ENCODE data around the gene ZDHHC13. TPM values are rescaled to one million over a fixed set of nuclear protein-coding genes. Genes with fewer than 3 reads are reported as not detected.

Gene ZDHHC13
- total and polyA plus RNA-seq, 2 of the 4 experiments (the other 2 are of a cell fraction), result 7.2 to 15.1 TPM

DNA sequence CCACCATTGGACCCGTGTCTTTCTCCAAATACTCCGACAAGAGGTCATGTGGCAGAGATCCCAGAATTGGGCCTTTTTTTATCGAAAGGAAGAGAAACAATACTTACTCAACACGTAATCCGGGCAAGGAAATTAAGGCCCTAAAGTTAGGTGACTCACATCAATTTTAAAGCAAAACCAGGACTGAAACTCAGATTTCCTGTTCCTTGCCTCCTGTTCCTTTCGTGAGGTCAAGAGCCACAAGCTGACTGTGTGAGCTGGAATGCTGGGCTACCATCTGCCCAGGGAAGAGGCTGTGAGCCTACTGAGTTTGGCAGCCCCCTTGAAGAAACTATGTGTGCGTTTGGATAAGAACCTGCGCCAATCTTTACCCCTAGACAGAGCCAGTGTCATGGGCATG is 29.3 kb upstream of the ZDHHC13 start:
- CTCF ChIA-PET, result interaction anchor here (0.6 to 2.1 kb wide), 2 partner anchors 10 to 464 kb away, joined by 4 to 8 read pairs; no protein-coding TSS in a partner anchor
- no peak overlapping the region for H3K18ac ChIP-seq (ENCODE audit: low read depth, low read length)
- H3K23ac ChIP-seq (ENCODE audit: low read depth, low read length), result no peak overlapping the region
- no peak overlapping the region for H3K4me3 ChIP-seq (ENCODE audit: insufficient read depth, low read depth, low read length)
- H3K9me1 ChIP-seq (ENCODE audit: insufficient read depth, low read length), result no peaks in the 10 kb centered on the region
- no peak overlapping the region for H2BK15ac ChIP-seq (ENCODE audit: low read depth, low read length)
- no peaks in the 10 kb centered on the region for H3K4me1 ChIP-seq (ENCODE audit: control insufficient read depth, insufficient read depth, low read length)
- no peak overlapping the region for H2BK20ac ChIP-seq (ENCODE audit: low read depth, low read length)
- H3K56ac ChIP-seq (ENCODE audit: extremely low read depth, insufficient read depth, low read length), result no peak overlapping the region
- no peak overlapping the region for H2AK5ac ChIP-seq (ENCODE audit: low read depth, low read length)
- no peaks in the 10 kb centered on the region for H3K79me1 ChIP-seq (ENCODE audit: low read depth in 1 of 2, low read length in 2 of 2)
- no peak overlapping the region for H3K14ac ChIP-seq (replicated peaks; ENCODE audit: low read depth, low read length)
- no peak overlapping the region for H2BK5ac ChIP-seq (ENCODE audit: low read depth, low read length, poor library complexity, severe bottlenecking)
- H3K36me3 ChIP-seq (ENCODE audit: control insufficient read depth, insufficient read depth, low read length), result no peaks in the 10 kb centered on the region
- H4K20me1 ChIP-seq (ENCODE audit: insufficient read depth, low read length), result no peaks in the 10 kb centered on the region
- TF ChIP-seq CEBPB (IDR thresholded peaks at IDR 0.05; ENCODE audit: low read depth, low read length) (no peak), MAFK (IDR thresholded peaks at IDR 0.05; ENCODE audit: low read depth, low read length) (no peak), MXI1 (IDR thresholded peaks at IDR 0.05; ENCODE audit: borderline replicate concordance, low read depth, low read length) (no peak), FOS (IDR thresholded peaks at IDR 0.05; ENCODE audit: low read depth, low read length) (no peak), POLR2A (IDR thresholded peaks at IDR 0.05; ENCODE audit: low read depth, low read length) (no peak), BHLHE40 (IDR thresholded peaks at IDR 0.05; ENCODE audit: low read depth, low read length) (no peak), NFE2L2 (IDR thresholded peaks at IDR 0.05; ENCODE audit: low read depth, low read length) (no peak), RCOR1 (IDR thresholded peaks at IDR 0.05; ENCODE audit: insufficient replicate concordance, low read length) (no peak)
- TF ChIP-seq, protein P1, sequence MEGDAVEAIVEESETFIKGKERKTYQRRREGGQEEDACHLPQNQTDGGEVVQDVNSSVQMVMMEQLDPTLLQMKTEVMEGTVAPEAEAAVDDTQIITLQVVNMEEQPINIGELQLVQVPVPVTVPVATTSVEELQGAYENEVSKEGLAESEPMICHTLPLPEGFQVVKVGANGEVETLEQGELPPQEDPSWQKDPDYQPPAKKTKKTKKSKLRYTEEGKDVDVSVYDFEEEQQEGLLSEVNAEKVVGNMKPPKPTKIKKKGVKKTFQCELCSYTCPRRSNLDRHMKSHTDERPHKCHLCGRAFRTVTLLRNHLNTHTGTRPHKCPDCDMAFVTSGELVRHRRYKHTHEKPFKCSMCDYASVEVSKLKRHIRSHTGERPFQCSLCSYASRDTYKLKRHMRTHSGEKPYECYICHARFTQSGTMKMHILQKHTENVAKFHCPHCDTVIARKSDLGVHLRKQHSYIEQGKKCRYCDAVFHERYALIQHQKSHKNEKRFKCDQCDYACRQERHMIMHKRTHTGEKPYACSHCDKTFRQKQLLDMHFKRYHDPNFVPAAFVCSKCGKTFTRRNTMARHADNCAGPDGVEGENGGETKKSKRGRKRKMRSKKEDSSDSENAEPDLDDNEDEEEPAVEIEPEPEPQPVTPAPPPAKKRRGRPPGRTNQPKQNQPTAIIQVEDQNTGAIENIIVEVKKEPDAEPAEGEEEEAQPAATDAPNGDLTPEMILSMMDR (conservative IDR thresholded peaks at IDR 0.05; ENCODE audit: low read depth, low read length), result no peak
- peaks cover 7% of the 10 kb centered on the region for H3K27me3 ChIP-seq (ENCODE audit: control insufficient read depth, insufficient read depth, low read length)
- H4K91ac ChIP-seq (ENCODE audit: insufficient read depth, low read depth, low read length), result no peak overlapping the region
- POLR2A ChIA-PET (ENCODE audit: unreplicated experiment), result no interaction called here
- H3K4ac ChIP-seq (ENCODE audit: low read depth, low read length), result no peak overlapping the region
- no CpG with 5 or more reads among the region's 8 CpGs for WGBS, 2 experiments (ENCODE audit: extremely low coverage in 2 of 2, insufficient read length in 1 of 2)
- no peak overlapping the region for H3K4me2 ChIP-seq (ENCODE audit: low read depth, low read length)
- H2AFZ ChIP-seq (replicated peaks; ENCODE audit: low read length, poor library complexity), result no peak overlapping the region
- no peak overlapping the region for H2AK9ac ChIP-seq (replicated peaks; ENCODE audit: low read depth, low read length, poor library complexity)
- no TSS peak for BruUV-seq (replicated peaks)
- H4K8ac ChIP-seq (ENCODE audit: low read depth in 2 of 2, low read length in 2 of 2), result no peak overlapping the region
- DNase-seq (peak; percentile 60), ATAC-seq (ENCODE audit: low read depth) (no peak)
- in situ Hi-C loops (cut with MboI; ENCODE audit: low sequenced_read_pairs) (loop anchor here (25.0 kb wide), 1 partner anchor 675 kb away; no protein-coding TSS in a partner anchor), dilution Hi-C loops (cut with HindIII; ENCODE audit: low sequenced_read_pairs, unreplicated experiment) (no loop called here), intact Hi-C loops (cut with micrococcal nuclease) (no loop called here)
- no peak overlapping the region for H2BK120ac ChIP-seq (ENCODE audit: low read depth, low read length)
- H3K9me3 ChIP-seq (ENCODE audit: control insufficient read depth, insufficient read depth, low read length), result no peaks in the 10 kb centered on the region
- H4K5ac ChIP-seq (ENCODE audit: low read depth, low read length), result no peak overlapping the region
- no peak overlapping the region for H3K9ac ChIP-seq (ENCODE audit: low read depth, low read length)
- H3K27ac ChIP-seq (ENCODE audit: insufficient read depth, low read length), result no peak overlapping the region
